KMS-11 (cell line): ENCODE results near the gene MADCAM1.

Source experiments
- H2AFZ ChIP-seq: fragments of 200-600 bp; sonication (generic); 2 replicates; pipeline ENCODE4 v1.6.1; 2016; ENCODE audit warnings: antibody characterized with exemption, mixed run types, low read depth
- H3K27ac ChIP-seq: fragments of 200-600 bp; sonication (generic); 2 replicates; pipeline ENCODE4 v1.6.1; 2016; ENCODE audit warnings: mild to moderate bottlenecking, mixed run types
- H3K27me3 ChIP-seq: fragments of 200-600 bp; sonication (generic); 2 replicates; pipeline ENCODE4 v1.6.1; 2017; ENCODE audit warnings: mild to moderate bottlenecking, low read depth, mixed run types, moderate library complexity; ENCODE audit not compliant: insufficient read depth
- H3K36me3 ChIP-seq: fragments of 200-600 bp; sonication (generic); 2 replicates; pipeline ENCODE4 v1.6.1; 2017; ENCODE audit warnings: mild to moderate bottlenecking, mixed run types; ENCODE audit not compliant: insufficient read depth
- H3K4me1 ChIP-seq: fragments of 200-600 bp; sonication (generic); 2 replicates; pipeline ENCODE4 v1.6.1; 2016; ENCODE audit warnings: mild to moderate bottlenecking, low read depth, mixed run types; ENCODE audit not compliant: poor library complexity, severe bottlenecking
- H3K4me2 ChIP-seq: fragments of 200-600 bp; sonication (generic); 2 replicates; pipeline ENCODE4 v1.7.0; 2016; ENCODE audit warnings: mild to moderate bottlenecking, mixed run types
- H3K4me3 ChIP-seq: fragments of 200-600 bp; sonication (generic); IDR thresholded peaks from 2 replicates; pipeline ENCODE4 v1.6.1; 2017; ENCODE audit warnings: low read depth, low read length, mixed read lengths; ENCODE audit not compliant: insufficient read depth
- H3K79me2 ChIP-seq: fragments of 200-600 bp; sonication (generic); 2 replicates; pipeline ENCODE4 v1.6.1; 2016; ENCODE audit warnings: low read depth, mixed run types; ENCODE audit not compliant: insufficient read depth
- H3K9ac ChIP-seq: fragments of 200-600 bp; sonication (generic); 2 replicates; pipeline ENCODE4 v1.6.1; 2016; ENCODE audit warnings: mild to moderate bottlenecking, mixed run types
- H4K20me1 ChIP-seq: fragments of 200-600 bp; sonication (generic); 2 replicates; pipeline ENCODE4 v1.6.1; 2016; ENCODE audit warnings: mild to moderate bottlenecking, mixed run types; ENCODE audit not compliant: insufficient read depth
- CTCF ChIP-seq: fragments of 200-600 bp; sonication (generic); conservative IDR thresholded peaks from 2 replicates; pipeline ENCODE4 v1.6.1; 2017; ENCODE audit warnings: low read depth, mild to moderate bottlenecking, antibody characterized with exemption, low read length, moderate library complexity, mixed read lengths

MADCAM1 gene

GRCh38 chr19:465056-465816 lies 31.1 kb upstream of the MADCAM1 start:
- no peaks in the 10 kb centered on the region for H3K79me2 ChIP-seq

GRCh38 chr19:467554-467953 lies 28.7 kb upstream of the MADCAM1 start:
- no peak for TF ChIP-seq CTCF
- Histone ChIP-seq H2AFZ (no peak overlapping the region), H3K79me2 (no peaks in the 10 kb centered on the region), H3K27me3 (peaks cover 15% of the 10 kb centered on the region; the same call in 1 of the 2 replicates), H3K9ac (no peak overlapping the region), H4K20me1 (no peaks in the 10 kb centered on the region), H3K27ac (no peak overlapping the region), H3K4me1 (no peaks in the 10 kb centered on the region), H3K36me3 (no peaks in the 10 kb centered on the region), H3K4me3 (no peak overlapping the region), H3K4me2 (no peak overlapping the region)

More at GRCh38 chr19:465056-465816, 31.1 kb upstream of the MADCAM1 start:
- H3K4me3 ChIP-seq = no peak overlapping the region
- TF ChIP-seq CTCF = no peak
- no peaks in the 10 kb centered on the region for H3K4me1 ChIP-seq
- H3K36me3 ChIP-seq = no peaks in the 10 kb centered on the region
- no peak overlapping the region for H3K9ac ChIP-seq
- no peak overlapping the region for H3K4me2 ChIP-seq
- peaks cover 13% of the 10 kb centered on the region; the same call in 1 of the 2 replicates for H3K27me3 ChIP-seq
- H2AFZ ChIP-seq = no peak overlapping the region
- no peaks in the 10 kb centered on the region for H4K20me1 ChIP-seq
- no peak overlapping the region for H3K27ac ChIP-seq

GRCh38 chr19:468587-469256 lies 27.6 kb upstream of the MADCAM1 start:
- H2AFZ ChIP-seq = no peak overlapping the region
- no peak overlapping the region for H3K4me3 ChIP-seq
- H3K27me3 ChIP-seq = peaks cover 13% of the 10 kb centered on the region; the same call in 1 of the 2 replicates
- H3K36me3 ChIP-seq = no peaks in the 10 kb centered on the region
- TF ChIP-seq CTCF = no peak
- H3K9ac ChIP-seq = no peak overlapping the region
- no peak overlapping the region for H3K4me2 ChIP-seq
- H3K4me1 ChIP-seq = no peaks in the 10 kb centered on the region
- H3K27ac ChIP-seq = no peak overlapping the region
- H3K79me2 ChIP-seq = no peaks in the 10 kb centered on the region
- H4K20me1 ChIP-seq = no peaks in the 10 kb centered on the region

- H3K4me1 ChIP-seq = no peaks in the 10 kb centered on the region
- no peak for TF ChIP-seq CTCF
- no peaks in the 10 kb centered on the region for H3K79me2 ChIP-seq
- H3K27me3 ChIP-seq = peaks cover 17% of the 10 kb centered on the region; the same call in 1 of the 2 replicates
- no peak overlapping the region for H3K9ac ChIP-seq
- H3K27ac ChIP-seq = no peak overlapping the region
- no peak overlapping the region for H2AFZ ChIP-seq
- H3K4me3 ChIP-seq = no peak overlapping the region
- no peaks in the 10 kb centered on the region for H3K36me3 ChIP-seq
- H3K4me2 ChIP-seq = no peak overlapping the region
- H4K20me1 ChIP-seq = no peaks in the 10 kb centered on the region
Observed at GRCh38 chr19:469833-470232, 26.5 kb upstream of the MADCAM1 start.
